HepG2 (cell line): ENCODE results near the gene PXMP4. TPM values are rescaled to one million over a fixed set of nuclear protein-coding genes. Genes with fewer than 3 reads are reported as not detected.
A peak's percentile ranks its signal among the peaks of the same experiment; 100 is the strongest.

Experiments
- HCFC1 ChIP-seq: fragments of 150-350 bp; IDR thresholded peaks from 2 replicates; pipeline ENCODE4 v1.6.1; 2014; ENCODE audit warnings: low read depth, low read length
- HOXA9 ChIP-seq: sonication (generic); formaldehyde crosslinking; IDR thresholded peaks from 2 replicates; pipeline ENCODE4 v1.8.1; 2022; ENCODE audit warnings: missing genetic modification reagents, mild to moderate bottlenecking, moderate library complexity, borderline replicate concordance
- IKZF4 ChIP-seq: sonication (generic); formaldehyde crosslinking; IDR thresholded peaks from 2 replicates; pipeline ENCODE4 v1.5.1; 2020; ENCODE audit warnings: borderline replicate concordance, mild to moderate bottlenecking, low read depth, missing genetic modification reagents; ENCODE audit errors: not compliant biosample characterization
- KLF12 ChIP-seq: sonication (generic); formaldehyde crosslinking; IDR thresholded peaks from 2 replicates; pipeline ENCODE4 v1.4.0; 2020; ENCODE audit warnings: missing genetic modification reagents, borderline replicate concordance
- MYC ChIP-seq: sonication (generic); formaldehyde crosslinking; IDR thresholded peaks from 2 replicates; pipeline ENCODE4 v1.9.0; 2021; ENCODE audit warnings: missing genetic modification reagents, borderline replicate concordance
- MYNN ChIP-seq: sonication (generic); formaldehyde crosslinking; IDR thresholded peaks from 2 replicates; pipeline ENCODE4 v1.4.0; 2020; ENCODE audit warnings: mild to moderate bottlenecking, low read depth, missing genetic modification reagents
- PCBP1 ChIP-seq: fragments of 200-400 bp; formaldehyde crosslinking; IDR thresholded peaks from 2 replicates; pipeline ENCODE4 v1.6.1; 2017; ENCODE audit warnings: mild to moderate bottlenecking, low read depth, low read length, borderline replicate concordance
- PPARG ChIP-seq: conservative IDR thresholded peaks from 2 replicates; pipeline ENCODE4 v1.6.1; 2016; ENCODE audit warnings: missing biosample characterization, missing genetic modification reagents
- RARA ChIP-seq: IDR thresholded peaks from 2 replicates; pipeline ENCODE4 v1.6.1; 2016; ENCODE audit warnings: missing genetic modification reagents, missing compliant biosample characterization
- SIN3A ChIP-seq: IDR thresholded peaks from 2 replicates; pipeline ENCODE4 v1.6.1; 2011; ENCODE audit warnings: low read depth, mild to moderate bottlenecking, control low read depth, low read length, borderline replicate concordance
- SMAD9 ChIP-seq: sonication (generic); formaldehyde crosslinking; IDR thresholded peaks from 2 replicates; pipeline ENCODE4 v1.5.1; 2020; ENCODE audit warnings: mild to moderate bottlenecking, missing genetic modification reagents
- SSRP1 ChIP-seq: IDR thresholded peaks from 2 replicates; pipeline ENCODE4 v1.6.1; 2016; ENCODE audit warnings: control low read depth
- ZBTB20 ChIP-seq: sonication (generic); formaldehyde crosslinking; IDR thresholded peaks from 2 replicates; pipeline ENCODE4 v1.8.1; 2023; ENCODE audit warnings: missing genetic modification reagents, low read depth, mild to moderate bottlenecking, borderline replicate concordance
- ZBTB38 ChIP-seq: sonication (generic); formaldehyde crosslinking; IDR thresholded peaks from 2 replicates; pipeline ENCODE4 v1.5.1; 2020; ENCODE audit warnings: mild to moderate bottlenecking, missing genetic modification reagents
- ZNF407 ChIP-seq: sonication (generic); formaldehyde crosslinking; IDR thresholded peaks from one replicate; pipeline ENCODE4 v1.5.1; 2020; ENCODE audit warnings: mild to moderate bottlenecking, missing genetic modification reagents; ENCODE audit errors: not compliant biosample characterization
- ZNF44 ChIP-seq: sonication (generic); formaldehyde crosslinking; IDR thresholded peaks from 2 replicates; pipeline ENCODE4 v1.5.1; 2020; ENCODE audit warnings: mild to moderate bottlenecking, missing genetic modification reagents
- ZNF446 ChIP-seq: sonication (generic); formaldehyde crosslinking; IDR thresholded peaks from 2 replicates; pipeline ENCODE4 v1.5.0; 2020; ENCODE audit warnings: mild to moderate bottlenecking, missing genetic modification reagents
- ZNF543 ChIP-seq: sonication (generic); formaldehyde crosslinking; IDR thresholded peaks from 2 replicates; pipeline ENCODE4 v1.4.0; 2020; ENCODE audit warnings: mild to moderate bottlenecking, missing genetic modification reagents
- ZNF747 ChIP-seq: sonication (generic); formaldehyde crosslinking; IDR thresholded peaks from 2 replicates; pipeline ENCODE4 v1.8.1; 2023; ENCODE audit warnings: missing genetic modification reagents, mild to moderate bottlenecking, borderline replicate concordance
- ZSCAN31 ChIP-seq: sonication (generic); formaldehyde crosslinking; IDR thresholded peaks from 2 replicates; pipeline ENCODE4 v1.5.0; 2020; ENCODE audit warnings: low read depth, mild to moderate bottlenecking, missing genetic modification reagents
- polyA plus RNA-seq, 8 experiments: library from polyadenylated mRNA; depleted of rRNA in 3 of 8; stranded (reverse) in 7 of 8; unstranded in 1 of 8; fragments of >200 nt; fragmentation: Illumina TruSeq in 4 of 8; extraction: Trizol in 4 of 8; gene quantifications; 2 replicates each; pipeline versions ENCODE4 v1.2.1 to v1.2.3, GENCODE V29; 2011 to 2016; ENCODE audit warnings: low read depth in 4 of 8, missing spikeins in 1 of 8, mixed read lengths in 1 of 8; ENCODE audit not compliant: insufficient read depth in 1 of 8
- total RNA-seq, 5 experiments: library from RNA; depleted of rRNA; stranded (reverse); fragments of >200 nt; fragmentation: Illumina TruSeq; extraction: Trizol; gene quantifications; 2 replicates each; pipeline ENCODE4 v1.2.3, GENCODE V29; 2016; ENCODE audit warnings: low read depth in 1 of 5

PXMP4 gene
- total and polyA plus RNA-seq, 2 of the 13 experiments (the other 11 are each of a cell fraction or from before 2014, with no cell fraction given), result not detected

GRCh38 chr20:33672426-33673113, 47.5 kb downstream of the PXMP4 start (continued):
- peak; percentile 50 for TF ChIP-seq ZNF407
- no peak for TF ChIP-seq MYNN (CRISPR knock-in tag)
- TF ChIP-seq ZNF44 (CRISPR knock-in tag), result peak; percentile 41; the same call in 1 of the 2 replicates
- TF ChIP-seq IKZF4 (CRISPR knock-in tag), result peak; percentile 18
- no peak for TF ChIP-seq KLF12
- no peak for TF ChIP-seq PPARG (CRISPR knock-in tag)
- no peak; the same call in 1 of the 2 replicates for TF ChIP-seq ZNF543
- peak; percentile 27; the same call in 1 of the 2 replicates for TF ChIP-seq ZSCAN31
- peak; percentile 75; the same call in 1 of the 2 replicates for TF ChIP-seq PCBP1
- TF ChIP-seq SMAD9 (CRISPR knock-in tag), result no peak
- no peak for TF ChIP-seq RARA (CRISPR knock-in tag)
- peak; percentile 55; the same call in 1 of the 2 replicates for TF ChIP-seq ZBTB38
- TF ChIP-seq HOXA9, result 0 out of 2 replicates have a peak, but pooled peaks have one; percentile 48
- TF ChIP-seq ZNF747 (CRISPR knock-in tag), result 0 out of 2 replicates have a peak, but pooled peaks have one; percentile 47
- 0 out of 2 replicates have a peak, but pooled peaks have one; percentile 34 for TF ChIP-seq ZBTB20
- TF ChIP-seq ZNF446 (CRISPR knock-in tag), result peak; percentile 82; the same call in 1 of the 2 replicates
- TF ChIP-seq HCFC1, result 0 out of 2 replicates have a peak, but pooled peaks have one; percentile 11
- no peak for TF ChIP-seq SIN3A
- 0 out of 2 replicates have a peak, but pooled peaks have one; percentile 32 for TF ChIP-seq MYC (CRISPR knock-in tag)
- TF ChIP-seq SSRP1 (CRISPR knock-in tag), result peak; percentile 83; the same call in 1 of the 2 replicates
